ENCODE data around the gene TTN.

GRCh38 chr2:178799305-178799704 lies 7.9 kb downstream of the TTN start:
- no peak for TF ChIP-seq CTCF (conservative IDR thresholded peaks at IDR 0.05 in 1 of 2, IDR thresholded peaks at IDR 0.05 in 1 of 2; ENCODE audit: low read depth in 1 of 2, low read length in 2 of 2)
- TF ChIP-seq EZH2 (IDR thresholded peaks at IDR 0.05; ENCODE audit: low read length, missing control alignments), result no peak

Measured in fibroblast of lung (primary cell).